Left lung (tissue), 14 donors: Measurements from ENCODE around the gene FCGR3A. TPM values are rescaled to one million over a fixed set of nuclear protein-coding genes. Genes with fewer than 3 reads are reported as not detected.
A peak's percentile ranks its signal among the peaks of the same experiment; 100 is the strongest.
"Not testable (repeated sequence)": the region's sequence is repeated elsewhere in the genome, so short reads cannot be mapped to it uniquely, and the experiment has no call there.

Source experiments
- ATAC-seq: fragments of 200-7000 bp; cut with Tn5 transposase; one replicate; pipeline ENCODE4 v1.9.1; 2020; ENCODE audit warnings: moderate library complexity
- DNase-seq, 4 donors: peaks; one replicate each; pipeline ENCODE4 v3.0.0-alpha.2; 2013 to 2020
- H3K27ac ChIP-seq, 2 donors: fragments of 200-600 bp; sonication (generic) in 1 of 2; one replicate each; pipeline versions ENCODE4 v1.5.0 to v1.8.0; 2020 to 2021
- H3K27me3 ChIP-seq, 2 donors: fragments of 200-600 bp; sonication (generic) in 1 of 2; one replicate each; pipeline versions ENCODE4 v1.5.0 to v1.8.0; 2020 to 2021
- H3K36me3 ChIP-seq, 2 donors: fragments of 200-600 bp; sonication (generic) in 1 of 2; one replicate each; pipeline versions ENCODE4 v1.5.0 to v1.8.0; 2020 to 2021
- H3K4me1 ChIP-seq, 2 donors: fragments of 200-600 bp; one replicate each; pipeline ENCODE4 v1.8.0; 2021
- H3K4me3 ChIP-seq, 2 donors: fragments of 200-600 bp; sonication (generic) in 1 of 2; one replicate each; pipeline versions ENCODE4 v1.5.0 to v1.8.0; 2020 to 2021; ENCODE audit warnings: mild to moderate bottlenecking in 1 of 2
- H3K9me3 ChIP-seq, 2 donors: fragments of 200-600 bp; sonication (generic) in 1 of 2; one replicate each; pipeline versions ENCODE4 v1.5.0 to v1.8.0; 2020 to 2021
- intact Hi-C, 2 donors: fragments of 100-400 bp; cut with DNase I; formaldehyde crosslinking; loops; one replicate each; pipeline versions ENCODE4 v1.11.2 to v1.14.2; 2022
- long read RNA-seq, 12 donors: library from polyadenylated mRNA in 2 of 12; unstranded in 2 of 12; transcript quantifications; one replicate each; pipeline ENCODE4 v2.0.0 and lab custom pipeline, GENCODE V29; 2019 to 2026
- polyA plus RNA-seq, 6 donors: library from polyadenylated mRNA; unstranded; fragments of 120-200 nt; gene quantifications; one replicate each; pipeline ENCODE4 v1.2.1, GENCODE V29; 2013; ENCODE audit not compliant: insufficient read length in 6 of 6
- total RNA-seq, 2 donors: library from RNA; stranded (reverse); fragmentation: NEBNext Ultra II Directional; extraction: Animal tissue kit (Norgen Biotek cat#: 25700); gene quantifications; one replicate each; pipeline ENCODE4 v1.2.1, GENCODE V29; 2021
- TF ChIP-seq, protein P1 (sequence below), 2 donors: fragments of 200-600 bp; sonication (generic) in 1 of 2; IDR thresholded peaks; one replicate each; pipeline versions ENCODE4 v1.5.0 to v1.8.0; 2021; ENCODE audit warnings: antibody characterized with exemption in 2 of 2
- donor health status: DM: no; HTN: yes; CAD: no.
- donor health status: DM: no; HTN: no; CAD: no.

The FCGR3A gene
- total RNA-seq (100 to 1,000 TPM in 1 of 2 donors, 10 to 100 TPM in 1; 56.3 to 237 TPM), polyA plus RNA-seq (1 to 10 TPM; 1.8 to 5.5 (median 3.0) TPM)
- long read RNA-seq, donor 1, result 0 reads
- long read RNA-seq, donor 2, partial matches to known transcripts, result 0 of 1 reads
- long read RNA-seq, donor 2, other reads (novel, unspliced or antisense), result 0 of 1 reads
- long read RNA-seq, donor 3, result 0 reads
- long read RNA-seq, donor 4, transcript FCGR3A-202 (5 exons, 2,385 nt), result major isoform, 20 of 31 reads
- long read RNA-seq, donor 4, partial matches to known transcripts, result 2 of 31 reads
- long read RNA-seq, donor 4, other reads (novel, unspliced or antisense), result 6 of 31 reads
- long read RNA-seq, donor 5, partial matches to known transcripts, result 0 of 2 reads
- long read RNA-seq, donor 5, other reads (novel, unspliced or antisense), result 0 of 2 reads
- long read RNA-seq, donor 6, partial matches to known transcripts, result 0 of 2 reads
- long read RNA-seq, donor 6, other reads (novel, unspliced or antisense), result 0 of 2 reads
- long read RNA-seq, donor 7, result 0 reads
- long read RNA-seq, donor 8, result 0 reads
- long read RNA-seq, donor 9, result 0 reads
- long read RNA-seq, donor 10, transcript FCGR3A-202 (5 exons, 2,385 nt), result major isoform, 43 of 68 reads
- long read RNA-seq, donor 10, transcript FCGR3A-203 (5 exons, 2,081 nt), result minor isoform, 5 of 68 reads
- long read RNA-seq, donor 10, partial matches to known transcripts, result 5 of 68 reads
- long read RNA-seq, donor 10, other reads (novel, unspliced or antisense), result 15 of 68 reads
- long read RNA-seq, donor 11, transcript FCGR3A-202 (5 exons, 2,385 nt), result major isoform, 8 of 9 reads
- long read RNA-seq, donor 11, partial matches to known transcripts, result 0 of 9 reads
- long read RNA-seq, donor 11, other reads (novel, unspliced or antisense), result 0 of 9 reads
- long read RNA-seq, donor 12, result 0 reads

DNA sequence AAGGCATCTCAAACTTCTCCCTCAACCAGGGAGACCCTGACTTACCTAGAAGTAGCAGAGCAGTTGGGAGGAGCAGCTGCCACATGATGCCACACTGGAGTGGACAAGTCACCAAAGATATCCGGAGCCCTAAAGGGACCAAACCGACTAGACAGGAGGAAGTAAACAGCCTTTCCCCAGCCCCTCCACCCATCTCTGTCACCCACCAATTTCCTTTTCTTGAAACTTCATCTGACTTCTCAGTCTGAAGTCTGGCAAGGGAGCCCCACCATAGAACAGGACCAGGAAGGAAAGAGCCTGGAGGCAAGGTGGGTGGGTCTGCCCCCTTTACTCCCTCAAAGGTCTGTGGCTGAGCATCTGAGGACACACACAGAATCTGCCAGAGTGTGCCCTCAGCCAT is at the start of gene FCGR3A:
Gene FCGR3A, minus strand, starts transcription at position 167 of the 400 bp plus-strand sequence. Its CDS starts 82 bp downstream, at position 85.
- Histone ChIP-seq H3K4me1 (peaks cover 0 to 11% of the 10 kb centered on the region in 2 donors), H3K27me3 (no peaks in the 10 kb centered on the region), H3K27ac (peak within 1 kb of the TSS; percentile 33 to 64), H3K36me3 (peaks cover 0 to 8% of the 10 kb centered on the region in 2 donors), H3K9me3 (no peaks in the 10 kb centered on the region), H3K4me3 (peak within 1 kb of the TSS in 1 of 2 donors; percentile 40)
- ATAC-seq, result peak; percentile 52
- TF ChIP-seq, protein P1, sequence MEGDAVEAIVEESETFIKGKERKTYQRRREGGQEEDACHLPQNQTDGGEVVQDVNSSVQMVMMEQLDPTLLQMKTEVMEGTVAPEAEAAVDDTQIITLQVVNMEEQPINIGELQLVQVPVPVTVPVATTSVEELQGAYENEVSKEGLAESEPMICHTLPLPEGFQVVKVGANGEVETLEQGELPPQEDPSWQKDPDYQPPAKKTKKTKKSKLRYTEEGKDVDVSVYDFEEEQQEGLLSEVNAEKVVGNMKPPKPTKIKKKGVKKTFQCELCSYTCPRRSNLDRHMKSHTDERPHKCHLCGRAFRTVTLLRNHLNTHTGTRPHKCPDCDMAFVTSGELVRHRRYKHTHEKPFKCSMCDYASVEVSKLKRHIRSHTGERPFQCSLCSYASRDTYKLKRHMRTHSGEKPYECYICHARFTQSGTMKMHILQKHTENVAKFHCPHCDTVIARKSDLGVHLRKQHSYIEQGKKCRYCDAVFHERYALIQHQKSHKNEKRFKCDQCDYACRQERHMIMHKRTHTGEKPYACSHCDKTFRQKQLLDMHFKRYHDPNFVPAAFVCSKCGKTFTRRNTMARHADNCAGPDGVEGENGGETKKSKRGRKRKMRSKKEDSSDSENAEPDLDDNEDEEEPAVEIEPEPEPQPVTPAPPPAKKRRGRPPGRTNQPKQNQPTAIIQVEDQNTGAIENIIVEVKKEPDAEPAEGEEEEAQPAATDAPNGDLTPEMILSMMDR (IDR thresholded peaks at IDR 0.05), result no peak
- intact Hi-C loops, result no loop called here
- no peak for DNase-seq

DNA sequence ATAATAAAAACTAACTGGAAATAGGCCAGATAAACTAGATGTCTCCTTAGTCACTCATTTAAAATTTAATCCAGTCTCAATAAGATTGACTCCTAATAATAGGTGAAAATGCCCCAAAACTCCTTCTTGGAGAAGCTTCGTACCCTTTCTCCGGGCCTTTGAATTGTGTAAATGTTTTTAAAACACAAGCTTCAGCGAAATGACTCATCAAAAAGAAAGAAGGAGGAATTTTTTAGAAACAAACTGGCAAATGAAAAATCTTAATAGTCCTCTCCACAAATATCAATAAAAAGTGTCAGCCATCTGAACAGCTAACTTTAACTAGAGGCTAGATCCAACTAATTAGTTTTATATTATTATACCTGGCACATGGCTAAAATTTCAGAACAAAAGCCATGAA is 47.5 kb upstream of the FCGR3A start:
- H3K4me1 ChIP-seq, H3K9me3 ChIP-seq, intact Hi-C loops, H3K27ac ChIP-seq, H3K4me3 ChIP-seq, DNase-seq, ATAC-seq, H3K27me3 ChIP-seq, H3K36me3 ChIP-seq: not testable (repeated sequence)

DNA sequence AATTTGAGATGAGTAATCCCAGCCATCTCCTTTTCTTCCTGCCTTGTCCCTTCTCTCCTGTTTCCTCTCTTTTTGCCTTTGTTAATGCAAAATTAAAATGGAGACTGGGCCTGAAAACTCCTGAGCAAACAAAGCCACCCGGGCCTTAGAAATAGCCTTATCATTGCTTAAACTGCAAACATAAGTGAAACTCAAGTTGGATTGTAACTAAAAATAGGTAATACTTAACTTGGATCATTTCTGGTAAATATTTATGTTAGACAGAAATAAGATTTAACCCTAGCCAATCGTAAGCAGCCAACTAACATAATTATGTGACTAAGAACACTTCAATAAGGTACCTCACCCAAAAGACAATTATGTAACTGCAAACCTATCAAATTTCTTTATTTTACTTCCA is 46.0 kb upstream of the FCGR3A start:
- H3K4me3 ChIP-seq, intact Hi-C loops, H3K4me1 ChIP-seq, DNase-seq, H3K36me3 ChIP-seq, H3K9me3 ChIP-seq, H3K27me3 ChIP-seq: not testable (repeated sequence)
- peak overlapping the region in 1 of 2 donors; percentile 39 for H3K27ac ChIP-seq
- ATAC-seq, result peak; percentile 75

DNA sequence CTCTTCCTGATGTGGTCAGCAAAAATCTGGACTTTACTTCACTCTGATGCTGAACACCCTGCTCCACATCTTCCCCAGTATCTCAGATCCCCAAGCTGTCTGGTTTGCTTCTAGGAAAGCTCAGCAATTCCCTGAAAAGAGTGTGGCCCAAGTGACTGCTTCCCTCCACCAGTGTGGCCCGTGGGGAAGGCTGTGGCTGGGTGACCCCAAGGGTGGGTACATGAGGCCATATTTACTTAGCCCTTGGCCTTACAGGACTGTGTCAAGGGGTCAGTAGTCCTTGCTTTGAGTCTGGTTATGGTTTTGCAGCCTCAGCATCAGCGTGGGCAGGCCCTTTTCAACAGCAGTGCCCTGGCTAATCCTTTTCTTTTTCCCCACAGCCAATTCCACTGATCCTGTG is 45.6 kb upstream of the FCGR3A start:
- intact Hi-C loops, result not testable (repeated sequence)

DNA sequence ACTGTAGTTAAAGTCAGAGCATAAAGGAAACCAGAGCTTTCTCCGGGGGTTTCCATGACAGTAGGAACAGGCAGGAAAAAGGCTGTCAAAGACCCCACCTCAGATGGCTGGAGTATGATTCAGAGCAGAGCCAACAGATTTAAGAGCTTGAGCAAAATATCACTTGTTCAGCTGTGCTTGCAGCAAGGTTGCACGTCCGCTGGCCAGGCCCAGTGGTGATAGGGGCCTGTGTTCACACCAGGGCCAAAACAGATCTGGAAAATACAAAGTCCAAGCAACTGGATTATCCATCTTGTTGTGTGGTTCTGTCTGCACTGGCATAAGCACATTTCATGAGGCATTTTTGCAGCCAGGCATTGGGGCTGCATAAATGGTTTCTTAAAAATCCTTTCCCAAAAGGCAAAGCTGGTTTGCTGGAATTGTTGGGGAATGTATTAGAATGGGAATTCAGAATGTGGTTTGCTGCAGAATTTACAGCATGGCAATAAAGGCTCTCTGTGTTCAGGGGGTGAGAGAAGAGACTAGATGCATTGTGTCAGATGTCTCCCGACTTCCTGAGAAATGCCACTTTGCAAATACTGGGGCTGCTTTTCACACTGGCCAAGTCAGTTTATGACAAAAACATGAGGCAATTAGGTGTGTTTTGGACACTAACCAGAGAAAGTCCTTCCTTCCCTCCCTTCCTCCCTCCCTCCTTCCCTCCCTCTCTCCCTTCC is 44.8 kb upstream of the FCGR3A start:
- H3K4me3 ChIP-seq, H3K4me1 ChIP-seq, H3K9me3 ChIP-seq, H3K36me3 ChIP-seq, intact Hi-C loops, DNase-seq, ATAC-seq, H3K27me3 ChIP-seq, H3K27ac ChIP-seq: not testable (repeated sequence)

More for the DNA sequence above, 45.6 kb upstream of the FCGR3A start:
- H3K4me1 ChIP-seq, DNase-seq, H3K27me3 ChIP-seq, H3K9me3 ChIP-seq, H3K36me3 ChIP-seq, H3K4me3 ChIP-seq: not testable (repeated sequence)
- ATAC-seq, result peak; percentile 6
- H3K27ac ChIP-seq, result peak overlapping the region in 1 of 2 donors; percentile 39

DNA sequence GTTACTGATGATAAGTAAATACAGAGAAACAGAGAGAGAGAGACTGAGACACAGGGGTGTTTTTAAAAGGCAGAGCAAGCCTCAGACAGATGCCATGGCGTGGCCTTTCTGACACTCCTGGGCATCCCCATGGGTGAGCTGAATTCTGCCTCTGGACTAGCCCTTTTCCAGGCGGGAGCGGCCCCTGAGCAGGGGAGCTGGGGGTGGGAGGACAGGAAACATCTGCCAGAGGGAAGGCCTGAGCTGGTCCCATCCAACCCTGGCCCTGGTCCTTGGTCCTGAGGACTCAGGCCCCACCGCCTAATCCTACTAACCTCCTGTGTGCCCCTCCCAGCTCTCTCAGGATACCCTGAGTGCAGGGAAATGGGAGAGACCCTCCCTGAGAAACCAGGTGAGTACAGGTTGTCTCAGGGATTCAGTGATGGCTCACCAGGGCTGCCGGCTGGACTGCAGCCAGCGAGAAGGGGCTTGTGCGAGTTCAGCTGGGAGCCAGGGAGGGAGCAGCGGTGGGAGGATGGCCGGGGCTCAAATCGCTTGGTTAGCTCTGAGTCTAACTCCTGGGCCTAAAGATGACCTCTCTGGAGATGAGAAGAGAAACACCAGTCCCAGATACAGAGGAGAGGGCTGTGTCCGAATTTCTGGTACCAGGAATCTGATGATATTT is 43.6 kb upstream of the FCGR3A start:
- H3K9me3 ChIP-seq, H3K27ac ChIP-seq, H3K4me3 ChIP-seq, H3K4me1 ChIP-seq, H3K36me3 ChIP-seq, intact Hi-C loops, DNase-seq, H3K27me3 ChIP-seq, ATAC-seq: not testable (repeated sequence)

DNA sequence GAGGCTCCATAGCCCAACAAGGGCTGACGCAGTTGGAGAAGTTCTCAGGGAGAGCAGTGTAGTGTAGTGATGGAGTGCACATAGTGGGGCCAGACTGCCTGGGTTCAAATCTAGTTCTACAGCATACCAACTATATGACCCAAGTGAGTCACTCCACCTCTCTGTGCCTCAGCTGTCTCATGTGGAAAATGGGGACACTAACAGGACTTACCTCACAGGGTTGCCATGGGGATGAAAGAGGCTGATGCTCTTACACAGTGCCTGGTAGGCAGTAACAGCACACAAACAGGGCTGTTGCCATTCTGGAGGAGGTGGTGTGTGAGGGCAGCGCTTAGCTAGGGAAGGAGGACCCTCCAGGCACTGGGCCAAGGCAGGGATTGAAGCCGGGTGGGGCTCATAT is 43.0 kb upstream of the FCGR3A start:
- H3K9me3 ChIP-seq, intact Hi-C loops, H3K36me3 ChIP-seq, H3K27ac ChIP-seq, ATAC-seq, H3K4me1 ChIP-seq, H3K27me3 ChIP-seq, H3K4me3 ChIP-seq, DNase-seq: not testable (repeated sequence)

DNA sequence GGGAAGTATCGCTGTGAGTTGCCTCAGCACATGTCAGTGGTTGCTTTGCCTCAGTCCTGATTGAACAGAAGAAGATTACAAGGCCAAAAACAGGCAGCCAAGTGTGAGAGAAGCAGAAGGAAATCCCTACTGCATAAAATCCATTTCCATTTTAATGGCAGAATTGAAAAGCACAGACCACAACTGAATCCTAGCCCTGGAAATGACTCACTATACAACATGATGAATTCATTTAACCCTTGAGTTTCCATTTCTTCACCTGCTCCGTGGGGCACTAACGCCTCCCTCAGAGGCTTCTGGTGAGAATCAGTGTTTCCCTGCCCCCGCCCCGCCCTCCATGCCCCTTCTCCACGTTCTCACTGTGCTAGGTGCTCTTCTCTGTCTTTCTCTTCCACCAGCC is 40.3 kb upstream of the FCGR3A start:
- H3K4me3 ChIP-seq, ATAC-seq, H3K36me3 ChIP-seq, intact Hi-C loops, H3K4me1 ChIP-seq, DNase-seq, H3K9me3 ChIP-seq, H3K27ac ChIP-seq, H3K27me3 ChIP-seq: not testable (repeated sequence)

DNA sequence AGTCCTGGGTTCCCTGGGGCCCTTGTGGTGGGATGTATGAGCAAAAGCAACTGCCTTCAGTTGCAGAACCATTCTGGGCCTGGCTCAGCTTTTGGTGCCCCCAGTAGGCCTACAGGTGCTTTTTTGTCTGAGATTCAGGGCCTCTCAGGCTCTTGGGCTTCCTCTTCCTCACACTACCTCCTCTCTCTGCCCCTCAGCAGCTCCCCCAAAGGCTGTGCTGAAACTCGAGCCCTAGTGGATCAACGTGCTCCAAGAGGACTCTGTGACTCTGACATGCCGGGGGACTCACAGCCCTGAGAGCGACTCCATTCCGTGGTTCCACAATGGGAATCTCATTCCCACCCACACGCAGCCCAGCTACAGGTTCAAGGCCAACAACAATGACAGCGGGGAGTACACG is 39.7 kb upstream of the FCGR3A start:
- H3K9me3 ChIP-seq, H3K4me3 ChIP-seq, intact Hi-C loops, H3K4me1 ChIP-seq, H3K27me3 ChIP-seq, ATAC-seq, H3K27ac ChIP-seq, DNase-seq, H3K36me3 ChIP-seq: not testable (repeated sequence)

DNA sequence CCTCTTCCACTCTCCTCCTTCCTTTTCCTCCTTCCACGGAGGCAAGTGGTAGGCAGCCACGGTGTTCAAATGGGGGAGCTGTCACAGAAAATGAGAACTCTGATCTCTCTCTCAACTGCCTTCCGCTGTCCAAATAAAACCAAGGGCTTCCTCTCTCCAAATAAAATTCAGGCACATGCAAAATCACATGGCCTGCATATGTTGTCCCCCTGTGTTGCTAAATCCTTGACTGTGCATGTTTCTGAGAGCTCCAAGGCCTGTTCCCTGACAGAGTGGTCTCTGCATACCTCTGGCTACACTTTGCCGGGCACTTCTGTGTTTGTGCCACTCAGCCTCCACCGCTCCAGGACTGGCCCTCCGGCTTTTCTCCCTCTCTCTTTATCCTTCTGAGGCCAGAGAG is 39.0 kb upstream of the FCGR3A start:
- DNase-seq, H3K4me3 ChIP-seq, H3K36me3 ChIP-seq, H3K27me3 ChIP-seq, intact Hi-C loops, H3K4me1 ChIP-seq, H3K27ac ChIP-seq, H3K9me3 ChIP-seq: not testable (repeated sequence)
- ATAC-seq, result peak; percentile 20

DNA sequence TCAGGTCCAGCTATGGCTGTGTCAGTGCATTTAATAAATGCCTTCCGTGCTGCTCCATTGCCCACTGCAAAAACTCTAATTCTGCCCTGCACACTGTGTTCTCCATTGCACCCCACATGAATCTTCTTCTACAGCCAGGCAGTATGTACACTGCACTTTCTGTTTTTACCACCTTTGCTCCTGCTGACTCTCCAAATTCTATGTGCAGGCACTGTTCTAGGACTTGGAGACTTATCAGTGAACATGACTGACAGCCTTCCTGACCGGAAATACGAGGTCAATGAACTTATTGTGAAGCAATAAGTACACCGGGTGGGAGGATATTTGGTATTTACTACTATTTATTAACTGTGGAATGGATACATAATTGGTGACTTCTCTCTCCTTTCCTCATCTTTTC is 33.3 kb upstream of the FCGR3A start:
- H3K4me1 ChIP-seq, intact Hi-C loops, ATAC-seq: not testable (repeated sequence)

More for the DNA sequence above, 33.3 kb upstream of the FCGR3A start:
- not testable (repeated sequence) for H3K4me3 ChIP-seq, H3K36me3 ChIP-seq, H3K27ac ChIP-seq, H3K27me3 ChIP-seq, DNase-seq, H3K9me3 ChIP-seq
